K562 (cell line): ENCODE results near the gene ESPN. TPM values are rescaled to one million over a fixed set of nuclear protein-coding genes. Genes with fewer than 3 reads are reported as not detected.

Experiments
- BRD4 ChIP-seq: fragments of 200-600 bp; sonication (generic); IDR thresholded peaks from 2 replicates; pipeline ENCODE4 v1.6.1; 2017; ENCODE audit warnings: inconsistent platforms
- CHD2 ChIP-seq: IDR thresholded peaks from 2 replicates; pipeline ENCODE4 v1.6.1; 2011; ENCODE audit warnings: low read depth, low read length
- CXXC5 ChIP-seq: fragments of 250-450 bp; sonication (Bioruptor Pico); IDR thresholded peaks from 2 replicates; pipeline ENCODE4 v1.8.0; 2022; ENCODE audit warnings: inconsistent platforms, mild to moderate bottlenecking, moderate library complexity
- HDAC8 ChIP-seq: fragments of 450-650 bp; IDR thresholded peaks from 2 replicates; pipeline ENCODE4 v1.6.1; 2016; ENCODE audit warnings: mild to moderate bottlenecking, missing genetic modification characterization, moderate library complexity, missing compliant biosample characterization
- ILK ChIP-seq: fragments of 450-650 bp; IDR thresholded peaks from 2 replicates; pipeline ENCODE4 v1.6.1; 2016; ENCODE audit warnings: missing genetic modification characterization, low read depth, mild to moderate bottlenecking, missing compliant biosample characterization, moderate library complexity, borderline replicate concordance
- L3MBTL2 ChIP-seq: fragments of 450-650 bp; IDR thresholded peaks from 2 replicates; pipeline ENCODE4 v1.6.1; 2016; ENCODE audit warnings: mild to moderate bottlenecking, moderate library complexity
- MAFF ChIP-seq: IDR thresholded peaks from 2 replicates; pipeline ENCODE4 v1.6.1; 2012; ENCODE audit warnings: low read length, improper control_type of control experiment
- MAX ChIP-seq: sonication (generic); formaldehyde crosslinking; IDR thresholded peaks from 2 replicates; pipeline ENCODE4 v1.9.0; 2022; ENCODE audit warnings: mild to moderate bottlenecking, missing genetic modification reagents
- MBD2 ChIP-seq: sonication (generic); IDR thresholded peaks from 2 replicates; pipeline ENCODE4 v1.6.1; 2016; ENCODE audit warnings: low read depth, borderline replicate concordance
- NFIC ChIP-seq: fragments of 450-650 bp; IDR thresholded peaks from 2 replicates; pipeline ENCODE4 v1.6.1; 2017; ENCODE audit warnings: mild to moderate bottlenecking, inconsistent platforms
- NR2F6 ChIP-seq: fragments of 450-650 bp; formaldehyde crosslinking; IDR thresholded peaks from 2 replicates; pipeline ENCODE4 v1.4.0; 2020; ENCODE audit warnings: mild to moderate bottlenecking
- RFX1 ChIP-seq: fragments of 450-650 bp; IDR thresholded peaks from 2 replicates; pipeline ENCODE4 v1.6.1; 2016; ENCODE audit warnings: mild to moderate bottlenecking, moderate library complexity
- RFX5 ChIP-seq: IDR thresholded peaks from 2 replicates; pipeline ENCODE4 v1.6.1; 2011; ENCODE audit warnings: low read depth, mild to moderate bottlenecking, improper control_type of control experiment, low read length
- RNF219 ChIP-seq: fragments of 250-450 bp; sonication (Bioruptor Pico); IDR thresholded peaks from 2 replicates; pipeline ENCODE4 v1.5.0; 2022; ENCODE audit warnings: mild to moderate bottlenecking
- SAP30 ChIP-seq: fragments of 200-600 bp; sonication (generic); IDR thresholded peaks from 2 replicates; pipeline ENCODE4 v1.6.1; 2012; ENCODE audit warnings: borderline replicate concordance, low read depth, mild to moderate bottlenecking, moderate library complexity, low read length, control low read depth, inconsistent platforms; ENCODE audit not compliant: insufficient read depth, poor library complexity, severe bottlenecking
- SNRNP70 ChIP-seq: fragments of 200-400 bp; formaldehyde crosslinking; optimal IDR thresholded peaks from 2 replicates; pipeline ENCODE3; 2017; ENCODE audit warnings: low read depth, low read length
- TAF15 ChIP-seq: fragments of 200-400 bp; formaldehyde crosslinking; IDR thresholded peaks from 2 replicates; pipeline ENCODE4 v1.6.1; 2017; ENCODE audit warnings: mild to moderate bottlenecking, low read depth, low read length, moderate library complexity
- TFAM ChIP-seq: fragments of 250-450 bp; sonication (Bioruptor Pico); conservative IDR thresholded peaks from 2 replicates; pipeline ENCODE4 v1.5.0; 2021; ENCODE audit warnings: mild to moderate bottlenecking, moderate library complexity
- TRIM24 ChIP-seq, 2 experiments: fragments of 450-650 bp; IDR thresholded peaks; 2 replicates each; pipeline ENCODE4 v1.6.1; 2016
- TRIM28 ChIP-seq: fragments of 450-650 bp; IDR thresholded peaks from 2 replicates; pipeline ENCODE4 v1.6.1; 2017
- XRCC5 ChIP-seq: fragments of 200-400 bp; formaldehyde crosslinking; IDR thresholded peaks from 2 replicates; pipeline ENCODE4 v1.6.1; 2017; ENCODE audit warnings: low read depth, mild to moderate bottlenecking, low read length
- ZBTB8A ChIP-seq: fragments of 450-650 bp; IDR thresholded peaks from 2 replicates; pipeline ENCODE4 v1.6.1; 2018; ENCODE audit warnings: mild to moderate bottlenecking, moderate library complexity; ENCODE audit not compliant: partially characterized antibody
- ZNF12 ChIP-seq: sonication (generic); formaldehyde crosslinking; IDR thresholded peaks from 2 replicates; pipeline ENCODE4 v1.4.0; 2020; ENCODE audit warnings: mild to moderate bottlenecking, missing genetic modification reagents
- ZNF280B ChIP-seq: fragments of 250-450 bp; sonication (Bioruptor Pico); IDR thresholded peaks from 2 replicates; pipeline ENCODE4 v1.5.1; 2021; ENCODE audit warnings: mild to moderate bottlenecking
- polyA plus RNA-seq, 8 experiments: library from polyadenylated mRNA; depleted of rRNA in 4 of 8; stranded (reverse) in 5 of 8; unstranded in 3 of 8; fragments of >200 nt; fragmentation: Nextera tagmentation in 2 of 8; fragmentation: Illumina TruSeq in 1 of 8; extraction: Ambion mirVana in 2 of 8; extraction: Trizol in 1 of 8; gene quantifications; 2 replicates each; pipeline versions ENCODE4 v1.2.1 to v1.2.3, GENCODE V29; 2011 to 2014; ENCODE audit warnings: inconsistent platforms in 1 of 8, missing spikeins in 1 of 8
- total RNA-seq, 7 experiments: library from RNA; depleted of rRNA in 6 of 7; stranded (reverse); fragments of >200 nt in 6 of 7; fragmentation: Illumina TruSeq in 2 of 7; extraction: Trizol in 2 of 7; gene quantifications; 2 replicates each; pipeline versions ENCODE4 v1.2.1 to v1.2.3, GENCODE V29; 2011 to 2021; ENCODE audit warnings: low replicate concordance in 1 of 7

ESPN gene
- total and polyA plus RNA-seq, 9 of the 15 experiments (the other 6 are each of a cell fraction or from before 2014, with no cell fraction given): 0.07 to 1.2 (median 0.45) TPM; not detected in 3

GRCh38 chr1:6440198-6441126, 15.9 kb downstream of the ESPN start (continued):
- TF ChIP-seq HDAC8 (no peak), RFX5 (no peak), SNRNP70 (no peak), CHD2 (no peak), NFIC (peak; percentile 62; the same call in 1 of the 2 replicates), L3MBTL2 (0 out of 2 replicates have a peak, but pooled peaks have one; percentile 28), MAFF (no peak), ZNF12 (CRISPR knock-in tag) (no peak), ZBTB8A (no peak), BRD4 (no peak), MBD2 (no peak), RFX1 (no peak), TAF15 (no peak), RNF219 (CRISPR knock-in tag) (no peak), XRCC5 (no peak), ZNF280B (no peak), CXXC5 (CRISPR knock-in tag) (peak; percentile 31; the same call in 1 of the 2 replicates), MAX (peak; percentile 87), ILK (tag) (no peak), TFAM (no peak), TRIM24 (IDR thresholded peaks at IDR 0.05) (no peak), SAP30 (no peak), TRIM28 (no peak), NR2F6 (CRISPR knock-in tag) (no peak)
